Lower lobe of right lung (tissue), 2 donors: ENCODE data around the gene CFAP91. TPM values are rescaled to one million over a fixed set of nuclear protein-coding genes. Genes with fewer than 3 reads are reported as not detected.
A peak's percentile ranks its signal among the peaks of the same experiment; 100 is the strongest.

Experiments used
- ATAC-seq, 2 donors: fragments of 200-7000 bp; cut with Tn5 transposase; one replicate each; pipeline ENCODE4 v1.9.1; 2020 to 2022; ENCODE audit warnings: mild to moderate bottlenecking in 2 of 2, moderate library complexity in 2 of 2
- DNase-seq: peaks from one replicate; pipeline ENCODE4 v3.0.0-alpha.2; 2020
- H3K27ac ChIP-seq: fragments of 200-600 bp; one replicate; pipeline ENCODE4 v1.8.0; 2022
- H3K27me3 ChIP-seq: fragments of 200-600 bp; one replicate; pipeline ENCODE4 v1.8.0; 2022; ENCODE audit warnings: low read depth
- H3K36me3 ChIP-seq: fragments of 200-600 bp; one replicate; pipeline ENCODE4 v1.8.0; 2022; ENCODE audit warnings: mild to moderate bottlenecking
- H3K4me1 ChIP-seq: fragments of 200-600 bp; one replicate; pipeline ENCODE4 v1.8.0; 2022
- H3K4me3 ChIP-seq: fragments of 200-600 bp; one replicate; pipeline ENCODE4 v1.8.0; 2022; ENCODE audit warnings: mild to moderate bottlenecking
- H3K9me3 ChIP-seq: fragments of 200-600 bp; one replicate; pipeline ENCODE4 v1.8.0; 2022
- CTCF ChIP-seq: fragments of 200-600 bp; IDR thresholded peaks from one replicate; pipeline ENCODE4 v1.8.0; 2022; ENCODE audit warnings: antibody characterized with exemption, mild to moderate bottlenecking
- intact Hi-C: fragments of 100-400 bp; cut with DNase I; formaldehyde crosslinking; loops from one replicate; pipeline ENCODE4 v1.11.0; 2022
- total RNA-seq: library from RNA; stranded (reverse); fragmentation: NEBNext Ultra II Directional; extraction: Animal tissue kit (Norgen Biotek cat#: 25700); gene quantifications from one replicate; pipeline ENCODE4 v1.2.1, GENCODE V29; 2021
- donor health status: DM: no; HTN: yes; CAD: no; lungs with severe emphysema.

The CFAP91 gene
- total RNA-seq, 1 donor from 2014 or later: 9.0 TPM

- Histone ChIP-seq H3K36me3 (no peaks in the 10 kb centered on the region), H3K27me3 (no peaks in the 10 kb centered on the region), H3K4me3 (no peak overlapping the region), H3K27ac (no peak overlapping the region), H3K4me1 (no peaks in the 10 kb centered on the region), H3K9me3 (no peaks in the 10 kb centered on the region)
- DNase-seq: no peak
- ATAC-seq: no peak
- intact Hi-C loops: no loop called here
- TF ChIP-seq CTCF: no peak
Measured at GRCh38 chr3:119723022-119723421, 20.2 kb downstream of the CFAP91 start.

GRCh38 chr3:119726909-119727308 is 24.1 kb downstream of the CFAP91 start:
- no peaks in the 10 kb centered on the region for H3K4me1 ChIP-seq
- no peaks in the 10 kb centered on the region for H3K36me3 ChIP-seq
- ATAC-seq (peak in 1 of 2 donors; percentile 29), DNase-seq (no peak)
- intact Hi-C loops: no loop called here
- H3K4me3 ChIP-seq: no peak overlapping the region
- H3K27ac ChIP-seq: peak overlapping the region; percentile 18
- no peaks in the 10 kb centered on the region for H3K27me3 ChIP-seq
- no peaks in the 10 kb centered on the region for H3K9me3 ChIP-seq
- TF ChIP-seq CTCF: no peak

- H3K36me3 ChIP-seq: no peaks in the 10 kb centered on the region
- intact Hi-C loops: no loop called here
- no peak overlapping the region for H3K27ac ChIP-seq
- no peaks in the 10 kb centered on the region for H3K4me1 ChIP-seq
- H3K4me3 ChIP-seq: no peak overlapping the region
- no peaks in the 10 kb centered on the region for H3K27me3 ChIP-seq
- no peak for TF ChIP-seq CTCF
- H3K9me3 ChIP-seq: no peaks in the 10 kb centered on the region
- ATAC-seq (no peak), DNase-seq (no peak)
Measured at GRCh38 chr3:119729996-119730395, 27.2 kb downstream of the CFAP91 start.

GRCh38 chr3:119731560-119732343 is 28.9 kb downstream of the CFAP91 start:
- H3K9me3 ChIP-seq: no peaks in the 10 kb centered on the region
- H3K4me3 ChIP-seq: no peak overlapping the region
- TF ChIP-seq CTCF: no peak
- H3K36me3 ChIP-seq: no peaks in the 10 kb centered on the region
- ATAC-seq: no peak
- intact Hi-C loops: no loop called here
- H3K27me3 ChIP-seq: no peaks in the 10 kb centered on the region
- no peaks in the 10 kb centered on the region for H3K4me1 ChIP-seq
- DNase-seq: no peak
- no peak overlapping the region for H3K27ac ChIP-seq

- ATAC-seq (no peak), DNase-seq (no peak)
- H3K9me3 ChIP-seq: no peaks in the 10 kb centered on the region
- no peaks in the 10 kb centered on the region for H3K4me1 ChIP-seq
- H3K27me3 ChIP-seq: no peaks in the 10 kb centered on the region
- intact Hi-C loops: no loop called here
- no peak overlapping the region for H3K27ac ChIP-seq
- no peak overlapping the region for H3K4me3 ChIP-seq
- no peak for TF ChIP-seq CTCF
- H3K36me3 ChIP-seq: no peaks in the 10 kb centered on the region
Measured at GRCh38 chr3:119733812-119734211, 31.0 kb downstream of the CFAP91 start.
